IPS-NIHi11 (cell line): ENCODE results near the gene NARF.
"Not testable (repeated sequence)": the region's sequence is repeated elsewhere in the genome, so short reads cannot be mapped to it uniquely, and the experiment has no call there.

Source experiments
- DNase-seq: peaks from one replicate; pipeline ENCODE4 v3.0.0; 2012; ENCODE audit warnings: mixed read lengths, low spot score

NARF gene

DNA sequence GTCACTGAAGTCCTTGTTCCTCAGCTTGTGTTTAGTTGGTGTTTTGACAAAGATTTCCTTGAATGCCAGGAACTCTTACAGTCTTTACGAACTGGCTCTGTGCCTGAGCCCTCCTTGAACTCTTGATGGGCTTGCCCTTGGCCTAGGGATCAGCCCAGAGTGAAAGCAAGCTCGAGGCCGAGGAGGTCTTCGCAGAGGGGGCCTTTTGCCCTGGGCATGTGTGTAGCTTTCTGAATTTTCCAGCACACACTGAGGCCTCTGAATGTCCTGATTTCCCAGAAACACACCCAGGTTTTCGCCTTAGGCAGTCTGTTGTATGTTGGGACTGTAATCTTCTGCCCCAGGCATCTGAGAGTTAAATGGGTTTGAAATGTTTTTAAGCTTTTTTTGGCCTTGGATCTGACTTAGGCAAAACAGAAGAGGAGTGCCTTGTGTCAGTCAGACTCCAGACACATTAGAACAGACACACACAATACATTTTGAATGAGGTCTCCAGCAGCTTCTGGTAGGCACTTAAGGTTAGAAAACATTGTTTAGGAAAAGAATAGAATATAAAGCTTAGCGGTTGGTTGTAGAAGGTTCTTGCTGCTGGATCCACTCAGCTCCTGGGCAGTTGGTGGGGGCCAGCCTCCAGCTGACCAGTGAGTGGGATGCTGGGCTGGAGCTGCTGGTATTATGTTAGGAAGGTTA is 78.1 kb downstream of the NARF start:
- no peak for DNase-seq

DNA sequence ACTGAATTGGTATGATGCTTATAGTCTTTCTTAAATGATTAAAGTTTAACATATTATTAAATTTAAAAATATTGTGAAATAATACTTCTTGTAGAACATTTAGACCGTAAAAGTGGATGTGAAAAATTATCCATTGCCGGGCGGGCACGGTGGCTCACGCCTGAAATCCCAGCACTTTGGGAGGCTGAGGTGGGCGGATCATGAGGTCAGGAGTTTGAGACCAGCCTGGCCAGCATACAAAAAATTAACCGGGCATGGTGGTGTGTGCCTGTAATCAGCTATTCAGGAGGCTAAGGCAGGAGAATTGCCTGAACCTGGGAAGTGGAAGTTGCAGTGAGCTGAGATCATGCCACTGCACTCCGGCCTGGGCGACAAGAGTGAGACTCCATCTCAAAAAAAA is 78.7 kb downstream of the NARF start:
- DNase-seq, result not testable (repeated sequence)

DNA sequence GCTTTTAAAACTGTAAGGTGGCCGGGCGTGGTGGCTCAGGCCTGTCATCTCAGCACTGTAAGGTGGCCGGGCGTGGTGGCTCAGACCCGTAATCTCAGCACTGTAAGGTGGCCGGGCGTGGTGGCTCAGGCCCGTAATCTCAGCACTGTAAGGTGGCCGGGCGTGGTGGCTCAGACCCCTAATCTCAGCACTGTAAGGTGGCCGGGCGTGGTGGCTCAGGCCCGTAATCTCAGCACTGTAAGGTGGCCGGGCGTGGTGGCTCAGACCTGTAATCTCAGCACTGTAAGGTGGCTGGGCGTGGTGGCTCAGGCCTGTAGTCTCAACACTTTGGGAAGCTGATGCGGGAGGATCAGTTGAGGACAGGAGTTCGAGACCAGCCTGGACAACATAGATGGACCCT is 80.5 kb downstream of the NARF start:
- not testable (repeated sequence) for DNase-seq
